HepG2 (cell line): ENCODE data around the gene SYPL2. TPM values are rescaled to one million over a fixed set of nuclear protein-coding genes. Genes with fewer than 3 reads are reported as not detected.

Experiments
- ARHGAP35 ChIP-seq: sonication (generic); formaldehyde crosslinking; IDR thresholded peaks from 2 replicates; pipeline ENCODE4 v1.9.0; 2022; ENCODE audit warnings: mild to moderate bottlenecking, inconsistent platforms, moderate library complexity, missing genetic modification reagents, borderline replicate concordance
- ATF4 ChIP-seq, 2 experiments: fragments of 450-650 bp in 1 of 2; sonication (generic) in 1 of 2; formaldehyde crosslinking; IDR thresholded peaks; 2 replicates each; pipeline versions ENCODE4 v1.5.0 to v1.8.0; 2020 to 2022; ENCODE audit warnings: mild to moderate bottlenecking in 1 of 2, missing genetic modification reagents in 1 of 2
- CSRNP1 ChIP-seq: sonication (generic); formaldehyde crosslinking; IDR thresholded peaks from 2 replicates; pipeline ENCODE4 v1.8.1; 2023; ENCODE audit warnings: mild to moderate bottlenecking, missing genetic modification reagents
- FOXM1 ChIP-seq: sonication (generic); formaldehyde crosslinking; IDR thresholded peaks from 2 replicates; pipeline ENCODE4 v1.5.0; 2020; ENCODE audit warnings: missing genetic modification reagents
- KDM5B ChIP-seq: sonication (generic); formaldehyde crosslinking; IDR thresholded peaks from 2 replicates; pipeline ENCODE4 v1.4.0; 2020; ENCODE audit warnings: missing genetic modification reagents, mild to moderate bottlenecking, borderline replicate concordance
- KLF12 ChIP-seq: sonication (generic); formaldehyde crosslinking; IDR thresholded peaks from 2 replicates; pipeline ENCODE4 v1.4.0; 2020; ENCODE audit warnings: missing genetic modification reagents, borderline replicate concordance
- KLF13 ChIP-seq: sonication (generic); formaldehyde crosslinking; IDR thresholded peaks from 2 replicates; pipeline ENCODE4 v1.4.0; 2020; ENCODE audit warnings: mild to moderate bottlenecking, missing genetic modification reagents
- MYNN ChIP-seq: sonication (generic); formaldehyde crosslinking; IDR thresholded peaks from 2 replicates; pipeline ENCODE4 v1.4.0; 2020; ENCODE audit warnings: mild to moderate bottlenecking, low read depth, missing genetic modification reagents
- PHF8 ChIP-seq: sonication (generic); formaldehyde crosslinking; IDR thresholded peaks from 2 replicates; pipeline ENCODE4 v1.5.0; 2020; ENCODE audit warnings: missing genetic modification reagents
- PPARG ChIP-seq: conservative IDR thresholded peaks from 2 replicates; pipeline ENCODE4 v1.6.1; 2016; ENCODE audit warnings: missing biosample characterization, missing genetic modification reagents
- RFXAP ChIP-seq: sonication (generic); formaldehyde crosslinking; IDR thresholded peaks from 2 replicates; pipeline ENCODE4 v1.4.0; 2020; ENCODE audit warnings: missing genetic modification reagents, borderline replicate concordance
- SKIL ChIP-seq: sonication (generic); formaldehyde crosslinking; IDR thresholded peaks from 2 replicates; pipeline ENCODE4 v1.8.0; 2022; ENCODE audit warnings: missing genetic modification reagents, mild to moderate bottlenecking, moderate library complexity, borderline replicate concordance
- SRF ChIP-seq: IDR thresholded peaks from 2 replicates; pipeline ENCODE4 v1.6.1; 2011; ENCODE audit warnings: mild to moderate bottlenecking, low read depth, low read length, moderate library complexity
- TAF15 ChIP-seq: fragments of 200-400 bp; formaldehyde crosslinking; IDR thresholded peaks from one replicate; pipeline ENCODE4 v1.6.1; 2018; ENCODE audit warnings: mild to moderate bottlenecking, low read depth, low read length; ENCODE audit not compliant: poor library complexity, severe bottlenecking
- TBP ChIP-seq: sonication (generic); formaldehyde crosslinking; IDR thresholded peaks from 2 replicates; pipeline ENCODE4 v1.5.0; 2020; ENCODE audit warnings: missing genetic modification reagents
- ZMYM2 ChIP-seq: sonication (generic); formaldehyde crosslinking; IDR thresholded peaks from 2 replicates; pipeline ENCODE4 v1.8.0; 2022; ENCODE audit warnings: mild to moderate bottlenecking, missing genetic modification reagents
- ZNF33B ChIP-seq: sonication (generic); formaldehyde crosslinking; IDR thresholded peaks from 2 replicates; pipeline ENCODE4 v1.5.1; 2020; ENCODE audit warnings: mild to moderate bottlenecking, missing genetic modification reagents
- ZNF343 ChIP-seq: sonication (generic); formaldehyde crosslinking; IDR thresholded peaks from 2 replicates; pipeline ENCODE4 v1.4.0; 2020; ENCODE audit warnings: mild to moderate bottlenecking, missing genetic modification reagents
- ZNF614 ChIP-seq: IDR thresholded peaks from 2 replicates; pipeline ENCODE4 v1.6.1; 2018; ENCODE audit warnings: missing biosample characterization, missing genetic modification reagents, inconsistent platforms, borderline replicate concordance
- ZNF615 ChIP-seq: sonication (generic); formaldehyde crosslinking; IDR thresholded peaks from 2 replicates; pipeline ENCODE4 v1.5.0; 2020; ENCODE audit warnings: mild to moderate bottlenecking, missing genetic modification reagents, borderline replicate concordance
- ZNF629 ChIP-seq: sonication (generic); formaldehyde crosslinking; conservative IDR thresholded peaks from 2 replicates; pipeline ENCODE4 v1.5.0; 2020; ENCODE audit warnings: missing genetic modification reagents
- ZNF775 ChIP-seq: sonication (generic); formaldehyde crosslinking; IDR thresholded peaks from 2 replicates; pipeline ENCODE4 v1.4.0; 2020; ENCODE audit warnings: missing genetic modification reagents, mild to moderate bottlenecking, moderate library complexity, borderline replicate concordance
- polyA plus RNA-seq, 8 experiments: library from polyadenylated mRNA; depleted of rRNA in 3 of 8; stranded (reverse) in 7 of 8; unstranded in 1 of 8; fragments of >200 nt; fragmentation: Illumina TruSeq in 4 of 8; extraction: Trizol in 4 of 8; gene quantifications; 2 replicates each; pipeline versions ENCODE4 v1.2.1 to v1.2.3, GENCODE V29; 2011 to 2016; ENCODE audit warnings: low read depth in 4 of 8, missing spikeins in 1 of 8, mixed read lengths in 1 of 8; ENCODE audit not compliant: insufficient read depth in 1 of 8
- total RNA-seq, 5 experiments: library from RNA; depleted of rRNA; stranded (reverse); fragments of >200 nt; fragmentation: Illumina TruSeq; extraction: Trizol; gene quantifications; 2 replicates each; pipeline ENCODE4 v1.2.3, GENCODE V29; 2016; ENCODE audit warnings: low read depth in 1 of 5
- TF ChIP-seq, protein P1 (sequence below): IDR thresholded peaks from 2 replicates; pipeline ENCODE4 v1.6.1; 2016

Gene SYPL2
- total and polyA plus RNA-seq, 2 of the 13 experiments (the other 11 are each of a cell fraction or from before 2014, with no cell fraction given), result 0.17 to 0.24 TPM

- TF ChIP-seq KDM5B (CRISPR knock-in tag), result peak; percentile 82; the same call in 1 of the 2 replicates
- no peak for TF ChIP-seq KLF13 (CRISPR knock-in tag)
- TF ChIP-seq SRF, result no peak
- no peak for TF ChIP-seq TAF15
- TF ChIP-seq PPARG (CRISPR knock-in tag), result no peak; the same call in 1 of the 2 replicates
- TF ChIP-seq FOXM1, result no peak
- TF ChIP-seq TBP, result no peak
- TF ChIP-seq CSRNP1, result 0 out of 2 replicates have a peak, but pooled peaks have one; percentile 35
- TF ChIP-seq MYNN (CRISPR knock-in tag), result peak; percentile 82; the same call in 1 of the 2 replicates
- no peak for TF ChIP-seq ARHGAP35 (CRISPR knock-in tag)
- peak in 1 of 2 experiments; percentile 68; a peak in 2 of 4 replicates for TF ChIP-seq ATF4 (CRISPR knock-in tag; IDR thresholded peaks at IDR 0.05)
- TF ChIP-seq RFXAP (CRISPR knock-in tag), result peak; percentile 90; the same call in 1 of the 2 replicates
- peak; percentile 26; the same call in 1 of the 2 replicates for TF ChIP-seq ZNF614 (CRISPR knock-in tag)
- TF ChIP-seq ZNF775 (CRISPR knock-in tag), result no peak
- TF ChIP-seq SKIL (CRISPR knock-in tag), result 0 out of 2 replicates have a peak, but pooled peaks have one; percentile 16
- TF ChIP-seq ZNF629, result no peak
- TF ChIP-seq PHF8 (CRISPR knock-in tag), result peak; percentile 84
- TF ChIP-seq, protein P1, sequence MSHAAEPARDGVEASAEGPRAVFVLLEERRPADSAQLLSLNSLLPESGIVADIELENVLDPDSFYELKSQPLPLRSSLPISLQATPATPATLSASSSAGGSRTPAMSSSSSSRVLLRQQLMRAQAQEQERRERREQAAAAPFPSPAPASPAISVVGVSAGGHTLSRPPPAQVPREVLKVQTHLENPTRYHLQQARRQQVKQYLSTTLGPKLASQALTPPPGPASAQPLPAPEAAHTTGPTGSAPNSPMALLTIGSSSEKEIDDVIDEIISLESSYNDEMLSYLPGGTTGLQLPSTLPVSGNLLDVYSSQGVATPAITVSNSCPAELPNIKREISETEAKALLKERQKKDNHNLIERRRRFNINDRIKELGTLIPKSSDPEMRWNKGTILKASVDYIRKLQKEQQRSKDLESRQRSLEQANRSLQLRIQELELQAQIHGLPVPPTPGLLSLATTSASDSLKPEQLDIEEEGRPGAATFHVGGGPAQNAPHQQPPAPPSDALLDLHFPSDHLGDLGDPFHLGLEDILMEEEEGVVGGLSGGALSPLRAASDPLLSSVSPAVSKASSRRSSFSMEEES (CRISPR knock-in tag), result peak; percentile 81
- peak; percentile 68 for TF ChIP-seq ZNF343 (CRISPR knock-in tag)
- TF ChIP-seq ZNF33B, result no peak
- no peak for TF ChIP-seq ZMYM2
- no peak for TF ChIP-seq ZNF615 (CRISPR knock-in tag)
- no peak for TF ChIP-seq KLF12 (CRISPR knock-in tag)
Measured at GRCh38 chr1:109426281-109427170, 39.8 kb upstream of the SYPL2 start, which contains the start of gene PSMA5 (continued).
